Right lobe of liver (tissue), 4 donors: ENCODE results near the gene FAM50A.

Experiments used
- POLR2A ChIP-seq: fragments of 450-650 bp; IDR thresholded peaks from one replicate; pipeline ENCODE4 v1.6.1; 2017; ENCODE audit warnings: antibody characterized with exemption, mild to moderate bottlenecking
- TF ChIP-seq, protein P1 (sequence below), 4 donors: fragments of 200-600 bp in 3 of 4; fragments of 450-650 bp in 1 of 4; IDR thresholded peaks; one replicate each; pipeline versions ENCODE4 v1.5.1 to v1.8.0; 2016 to 2022; ENCODE audit warnings: antibody characterized with exemption in 4 of 4, mild to moderate bottlenecking in 2 of 4
- donor health status: DM: no; HTN: no; CAD: no.
- donor health status: DM: no; HTN: no; CAD: no.
- donor health status: DM: no; HTN: yes; CAD: no.

- TF ChIP-seq, protein P1, sequence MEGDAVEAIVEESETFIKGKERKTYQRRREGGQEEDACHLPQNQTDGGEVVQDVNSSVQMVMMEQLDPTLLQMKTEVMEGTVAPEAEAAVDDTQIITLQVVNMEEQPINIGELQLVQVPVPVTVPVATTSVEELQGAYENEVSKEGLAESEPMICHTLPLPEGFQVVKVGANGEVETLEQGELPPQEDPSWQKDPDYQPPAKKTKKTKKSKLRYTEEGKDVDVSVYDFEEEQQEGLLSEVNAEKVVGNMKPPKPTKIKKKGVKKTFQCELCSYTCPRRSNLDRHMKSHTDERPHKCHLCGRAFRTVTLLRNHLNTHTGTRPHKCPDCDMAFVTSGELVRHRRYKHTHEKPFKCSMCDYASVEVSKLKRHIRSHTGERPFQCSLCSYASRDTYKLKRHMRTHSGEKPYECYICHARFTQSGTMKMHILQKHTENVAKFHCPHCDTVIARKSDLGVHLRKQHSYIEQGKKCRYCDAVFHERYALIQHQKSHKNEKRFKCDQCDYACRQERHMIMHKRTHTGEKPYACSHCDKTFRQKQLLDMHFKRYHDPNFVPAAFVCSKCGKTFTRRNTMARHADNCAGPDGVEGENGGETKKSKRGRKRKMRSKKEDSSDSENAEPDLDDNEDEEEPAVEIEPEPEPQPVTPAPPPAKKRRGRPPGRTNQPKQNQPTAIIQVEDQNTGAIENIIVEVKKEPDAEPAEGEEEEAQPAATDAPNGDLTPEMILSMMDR (IDR thresholded peaks at IDR 0.05), result no peak
- TF ChIP-seq POLR2A, result no peak
These were observed 40.1 kb upstream of the FAM50A start for GRCh38 chrX:154403858-154404257.
